Activated CD4-positive, alpha-beta memory T cell treated with anti-CD3 and anti-CD28 coated beads for 36 hours (primary cell): ENCODE data around the gene AOX1. TPM values are rescaled to one million over a fixed set of nuclear protein-coding genes. Genes with fewer than 3 reads are reported as not detected.
"Not testable (repeated sequence)": the region's sequence is repeated elsewhere in the genome, so short reads cannot be mapped to it uniquely, and the experiment has no call there.

Experiments
- CTCF ChIA-PET: fragments of 350-600 bp; sonication (Branson Sonifier 250); formaldehyde crosslinking; loops from one replicate; lab custom pipeline; 2021; ENCODE audit warnings: antibody characterized with exemption, inconsistent platforms; lab: Charles Lee
- POLR2A ChIA-PET: fragments of 350-600 bp; sonication (Branson Sonifier 250); formaldehyde crosslinking; loops from one replicate; lab custom pipeline; 2021; ENCODE audit warnings: antibody characterized with exemption; lab: Charles Lee
- DNase-seq: peaks from one replicate; pipeline ENCODE4 v3.0.0-alpha.2; 2020
- H3K27ac Mint-ChIP-seq: one replicate; pipeline ENCODE4 v1.8.0; 2021; ENCODE audit warnings: mixed read lengths
- H3K27me3 Mint-ChIP-seq: one replicate; pipeline ENCODE4 v1.8.0; 2021; ENCODE audit warnings: mixed read lengths
- H3K36me3 Mint-ChIP-seq: one replicate; pipeline ENCODE4 v1.8.0; 2021; ENCODE audit warnings: mixed read lengths
- H3K4me1 Mint-ChIP-seq: one replicate; pipeline ENCODE4 v1.8.0; 2021; ENCODE audit warnings: low read depth, mixed read lengths
- H3K4me3 Mint-ChIP-seq: one replicate; pipeline ENCODE4 v1.8.0; 2021; ENCODE audit warnings: mild to moderate bottlenecking, mixed read lengths
- H3K9me3 Mint-ChIP-seq: one replicate; pipeline ENCODE4 v1.8.0; 2021; ENCODE audit warnings: mixed read lengths
- intact Hi-C: fragments of 100-400 bp; cut with micrococcal nuclease; formaldehyde crosslinking; loops from one replicate; pipeline ENCODE4 v1.15.1; 2023
- total RNA-seq, 2 experiments: library from RNA; stranded (reverse); gene quantifications; one replicate each; pipeline ENCODE4 v1.2.3, GENCODE V29; 2021

Gene AOX1
- total RNA-seq, 2 experiments from 2014 or later, result 0.38 to 1.1 TPM

DNA sequence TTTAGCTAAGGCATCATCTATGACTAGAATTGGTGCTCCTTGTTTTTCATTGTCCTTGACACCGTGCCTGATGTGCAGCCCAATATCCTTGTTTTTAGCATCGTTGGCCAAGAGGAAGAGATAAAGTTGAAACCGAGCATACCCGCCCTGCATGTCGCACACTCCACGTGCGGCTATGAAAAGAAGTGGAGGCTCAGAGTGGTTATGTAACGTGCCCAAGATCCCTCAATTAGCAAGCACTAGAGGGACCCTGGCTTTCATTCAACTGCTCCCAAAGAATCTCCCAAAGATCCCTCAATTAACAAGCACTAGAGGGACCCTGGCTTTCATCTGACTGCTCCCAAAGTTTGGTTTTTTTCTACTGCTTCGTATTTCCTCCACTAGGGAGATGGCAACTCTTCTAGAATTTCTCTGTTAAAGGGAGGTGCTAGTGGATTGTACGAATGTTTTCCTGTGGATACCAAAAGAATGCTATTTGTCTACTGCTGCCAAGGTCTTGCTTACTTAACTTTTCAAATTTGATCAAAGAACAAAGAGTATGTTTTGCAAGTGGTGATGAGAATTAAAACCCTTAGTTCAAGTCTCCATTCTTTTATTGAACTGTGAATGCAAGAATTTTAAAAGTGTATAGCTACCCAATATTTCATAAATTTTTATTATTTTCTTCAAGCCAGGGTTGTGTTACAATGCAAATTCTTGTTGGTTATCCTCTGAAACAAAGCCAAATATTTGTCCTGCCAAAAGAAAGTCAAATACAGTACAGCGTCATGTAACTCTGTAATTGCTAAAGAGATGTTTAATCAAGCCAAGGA, 92.1 kb downstream of the AOX1 start:
- intact Hi-C loops, result no loop called here
- Mint-ChIP-seq H3K36me3 (no peaks in the 10 kb centered on the region), H3K27ac (no peak overlapping the region), H3K27me3 (peaks cover 3% of the 10 kb centered on the region), H3K4me1 (peaks cover 7% of the 10 kb centered on the region), H3K4me3 (no peak overlapping the region), H3K9me3 (no peaks in the 10 kb centered on the region)
- ChIA-PET POLR2A (no interaction called here), CTCF (no interaction called here)
- no peak for DNase-seq

DNA sequence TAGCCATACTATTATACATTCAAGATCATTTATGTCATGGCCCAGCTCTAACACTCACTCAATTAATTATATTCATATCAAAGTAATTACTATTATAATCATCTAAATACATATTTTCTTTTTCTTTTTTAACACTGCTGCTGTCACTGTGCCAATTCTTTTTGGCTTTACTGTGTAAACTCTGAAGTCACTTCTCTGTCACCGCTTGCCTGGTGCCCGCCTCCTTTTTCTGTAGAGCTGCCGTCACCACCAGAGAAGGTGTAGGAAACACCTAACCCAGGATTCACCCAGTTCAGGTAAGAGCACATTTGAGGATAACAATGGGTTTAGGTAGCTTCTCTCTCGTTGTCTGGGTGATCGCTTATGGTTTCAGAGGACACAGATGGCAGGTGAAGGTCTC, 93.3 kb downstream of the AOX1 start:
- Mint-ChIP-seq H3K27me3 (peaks cover 3% of the 10 kb centered on the region), H3K4me3 (no peak overlapping the region), H3K4me1 (no peaks in the 10 kb centered on the region), H3K9me3 (no peaks in the 10 kb centered on the region), H3K36me3 (no peaks in the 10 kb centered on the region), H3K27ac (no peak overlapping the region)
- ChIA-PET CTCF (no interaction called here), POLR2A (no interaction called here)
- intact Hi-C loops, result no loop called here
- DNase-seq, result no peak

DNA sequence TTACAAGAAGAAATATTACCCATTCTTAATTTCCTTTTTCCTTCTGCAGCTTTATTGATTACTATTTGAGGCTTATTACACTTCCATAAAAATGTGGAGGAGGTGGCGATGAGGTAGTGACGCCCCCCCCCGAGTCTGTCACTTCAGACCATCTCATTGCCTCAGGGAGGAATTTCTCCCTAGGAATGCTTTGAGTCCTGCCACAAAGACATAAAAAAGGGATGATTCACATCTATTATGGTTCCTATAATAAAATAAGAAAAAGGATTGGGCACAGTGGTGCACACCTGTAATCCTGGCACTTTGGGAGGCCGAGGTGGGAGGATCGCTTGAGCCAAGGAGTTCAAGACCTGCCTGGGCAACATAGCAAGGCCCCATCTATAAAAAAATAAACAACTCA, 93.7 kb downstream of the AOX1 start:
- no peak overlapping the region for H3K27ac Mint-ChIP-seq
- intact Hi-C loops, result no loop called here
- H3K36me3 Mint-ChIP-seq, result no peaks in the 10 kb centered on the region
- DNase-seq, result no peak
- no peaks in the 10 kb centered on the region for H3K9me3 Mint-ChIP-seq
- H3K4me1 Mint-ChIP-seq, result no peaks in the 10 kb centered on the region
- no peak overlapping the region for H3K4me3 Mint-ChIP-seq
- H3K27me3 Mint-ChIP-seq, result peaks cover 3% of the 10 kb centered on the region
- CTCF ChIA-PET, result no interaction called here
- POLR2A ChIA-PET, result no interaction called here

DNA sequence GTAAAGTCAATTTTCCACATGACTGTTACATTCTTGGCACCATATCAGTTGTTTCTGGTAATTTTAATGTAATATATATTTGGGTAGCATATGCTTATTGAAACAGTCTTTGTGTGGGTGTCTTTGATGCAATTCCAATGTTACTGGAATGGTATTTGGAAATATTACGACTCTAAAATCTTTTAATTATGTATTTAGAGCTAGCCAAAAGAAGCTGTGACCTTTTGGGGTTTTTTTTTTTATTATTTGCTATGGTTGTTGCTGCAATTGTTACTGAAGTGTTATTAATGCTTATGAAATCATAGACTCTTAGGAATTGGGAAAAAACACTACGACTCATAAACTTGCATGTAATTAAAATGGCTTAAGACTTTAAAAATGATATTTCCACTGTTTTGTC, 95.9 kb downstream of the AOX1 start:
- Mint-ChIP-seq H3K36me3 (no peaks in the 10 kb centered on the region), H3K27ac (no peak overlapping the region), H3K27me3 (peaks cover 6% of the 10 kb centered on the region), H3K4me1 (no peaks in the 10 kb centered on the region), H3K9me3 (no peaks in the 10 kb centered on the region), H3K4me3 (no peak overlapping the region)
- CTCF ChIA-PET, result no interaction called here
- DNase-seq, result no peak
- POLR2A ChIA-PET, result no interaction called here
- intact Hi-C loops, result no loop called here

DNA sequence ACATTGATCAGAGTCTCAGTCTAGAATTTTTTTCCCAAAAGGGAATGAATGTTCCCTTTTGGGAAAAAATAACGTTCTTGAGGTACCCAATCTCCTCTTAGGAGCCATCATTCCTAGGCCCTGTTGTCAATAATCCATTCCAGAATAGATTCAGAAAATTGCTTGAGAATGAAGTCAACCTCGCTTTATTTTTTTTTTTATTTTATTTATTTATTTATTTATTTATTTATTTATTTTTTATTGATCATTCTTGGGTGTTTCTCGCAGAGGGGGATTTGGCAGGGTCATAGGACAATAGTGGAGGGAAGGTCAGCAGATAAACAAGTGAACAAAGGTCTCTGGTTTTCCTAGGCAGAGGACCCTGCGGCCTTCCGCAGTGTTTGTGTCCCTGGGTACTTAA, 96.6 kb downstream of the AOX1 start:
- H3K9me3 Mint-ChIP-seq, H3K4me3 Mint-ChIP-seq, CTCF ChIA-PET, H3K27me3 Mint-ChIP-seq, H3K27ac Mint-ChIP-seq, H3K4me1 Mint-ChIP-seq, H3K36me3 Mint-ChIP-seq, DNase-seq, intact Hi-C loops, POLR2A ChIA-PET: not testable (repeated sequence)

DNA sequence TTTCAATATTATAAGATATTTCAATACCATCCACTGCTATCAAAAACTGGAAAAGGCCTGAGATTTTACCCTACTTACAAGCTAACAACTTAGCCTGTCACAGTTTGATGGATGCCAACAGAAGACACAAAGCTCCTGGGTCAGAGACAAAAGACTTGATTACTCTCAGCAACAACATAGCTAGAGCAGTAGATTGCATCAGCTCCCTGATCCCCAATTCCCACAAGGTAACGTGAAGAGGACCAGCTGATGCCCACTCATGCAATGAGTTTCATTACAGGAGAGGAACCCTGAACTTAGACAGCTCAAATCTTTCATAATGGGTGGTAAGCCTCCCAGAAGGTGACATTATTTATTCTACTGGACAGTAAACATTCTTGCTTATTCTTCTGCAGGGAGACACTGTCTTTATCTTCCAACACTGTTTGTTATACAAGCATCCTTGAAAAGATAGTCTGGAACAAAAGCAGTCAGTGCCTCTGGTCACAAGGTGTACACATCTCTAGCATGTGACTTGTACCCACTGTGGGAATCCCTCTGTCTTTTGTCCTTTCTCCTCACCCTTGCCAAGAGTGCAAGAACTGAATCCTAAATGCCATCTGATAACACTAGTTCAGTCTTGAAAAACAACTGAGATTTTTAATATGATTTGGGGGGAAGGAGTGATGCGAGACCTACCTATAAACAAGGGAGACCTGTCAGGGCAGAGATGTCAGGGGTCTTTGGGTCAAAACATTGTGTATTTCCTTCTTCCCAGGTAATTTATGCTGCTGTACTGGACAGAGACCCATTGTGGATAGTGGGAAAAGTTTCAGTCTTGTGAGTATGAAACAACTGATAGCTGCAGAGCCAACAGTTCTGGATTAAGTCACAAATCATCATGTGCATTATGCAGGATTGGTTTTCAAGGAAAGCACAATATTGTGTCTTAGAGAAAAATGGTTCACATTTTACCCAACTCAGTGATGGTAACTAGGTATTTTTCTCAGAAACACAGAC, 102.4 kb downstream of the AOX1 start:
- no peaks in the 10 kb centered on the region for H3K9me3 Mint-ChIP-seq
- no peak overlapping the region for H3K27ac Mint-ChIP-seq
- POLR2A ChIA-PET, result no interaction called here
- intact Hi-C loops, result loop anchor here (1.0 kb wide), 1 partner anchor 25 kb away; no protein-coding TSS in a partner anchor
- H3K36me3 Mint-ChIP-seq, result no peaks in the 10 kb centered on the region
- no peak overlapping the region for H3K4me3 Mint-ChIP-seq
- DNase-seq, result no peak
- CTCF ChIA-PET, result no interaction called here
- H3K4me1 Mint-ChIP-seq, result peaks cover 5% of the 10 kb centered on the region
- peaks cover 8% of the 10 kb centered on the region for H3K27me3 Mint-ChIP-seq

DNA sequence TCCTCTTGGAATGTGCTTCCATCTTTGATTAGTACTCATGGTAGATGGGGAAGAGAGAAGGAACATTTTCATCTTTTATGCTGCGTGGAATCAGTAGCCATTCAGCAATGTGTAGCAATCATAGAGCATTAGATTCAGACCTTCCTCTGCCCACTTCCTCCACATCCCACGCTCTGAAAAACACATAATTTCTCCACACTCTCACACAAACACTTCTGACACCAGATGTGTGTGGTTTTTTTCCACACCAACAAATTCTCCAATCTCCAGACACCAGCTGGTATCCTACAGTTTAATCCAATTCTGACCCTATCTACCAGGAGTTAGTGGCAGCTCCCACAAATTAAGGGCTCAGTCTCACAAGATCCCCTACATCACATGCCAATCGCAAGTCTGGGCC, 103.3 kb downstream of the AOX1 start:
- ChIA-PET CTCF (no interaction called here), POLR2A (no interaction called here)
- no peak overlapping the region for H3K4me3 Mint-ChIP-seq
- no peaks in the 10 kb centered on the region for H3K36me3 Mint-ChIP-seq
- H3K27ac Mint-ChIP-seq, result no peak overlapping the region
- no peaks in the 10 kb centered on the region for H3K9me3 Mint-ChIP-seq
- intact Hi-C loops, result no loop called here
- peaks cover 8% of the 10 kb centered on the region for H3K27me3 Mint-ChIP-seq
- peaks cover 5% of the 10 kb centered on the region for H3K4me1 Mint-ChIP-seq
- DNase-seq, result no peak

DNA sequence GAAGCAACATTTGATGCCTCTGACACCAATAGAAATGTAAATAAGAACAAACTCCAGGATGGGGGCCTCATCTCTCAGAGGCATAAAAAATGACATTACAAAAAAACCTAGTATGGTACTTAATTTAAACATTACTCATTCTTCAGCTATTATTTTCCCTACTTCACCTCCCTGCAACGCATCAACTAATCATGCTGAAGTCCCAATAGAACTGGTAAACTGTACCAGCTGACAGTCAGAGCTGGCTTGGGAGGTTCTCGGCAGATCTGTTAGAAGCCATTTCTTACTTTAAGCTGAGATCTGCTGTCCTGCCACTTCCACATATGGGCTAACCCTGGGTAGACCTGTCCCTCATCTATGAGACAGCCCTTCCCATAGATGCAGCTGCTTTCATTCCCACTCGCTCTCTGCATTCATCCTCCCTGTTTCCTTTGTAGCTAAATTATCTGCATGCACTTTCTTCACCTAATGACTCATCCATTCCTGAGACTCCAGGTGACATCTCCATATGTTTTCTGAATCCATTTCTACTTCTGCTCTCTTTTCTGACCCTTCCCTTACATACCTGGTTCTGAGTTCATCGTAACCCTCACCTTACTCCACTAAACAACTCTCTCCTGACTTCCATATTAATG, 108.1 kb downstream of the AOX1 start:
- Mint-ChIP-seq H3K4me3 (no peak overlapping the region), H3K36me3 (no peaks in the 10 kb centered on the region), H3K4me1 (peaks cover 5% of the 10 kb centered on the region), H3K27me3 (peaks cover under 1% of the 10 kb centered on the region), H3K27ac (no peak overlapping the region), H3K9me3 (no peaks in the 10 kb centered on the region)
- POLR2A ChIA-PET, result no interaction called here
- intact Hi-C loops, result no loop called here
- CTCF ChIA-PET, result interaction anchor here (1.1 kb wide), 1 partner anchor 19 kb away, joined by 3 read pairs; no protein-coding TSS in a partner anchor
- no peak for DNase-seq

DNA sequence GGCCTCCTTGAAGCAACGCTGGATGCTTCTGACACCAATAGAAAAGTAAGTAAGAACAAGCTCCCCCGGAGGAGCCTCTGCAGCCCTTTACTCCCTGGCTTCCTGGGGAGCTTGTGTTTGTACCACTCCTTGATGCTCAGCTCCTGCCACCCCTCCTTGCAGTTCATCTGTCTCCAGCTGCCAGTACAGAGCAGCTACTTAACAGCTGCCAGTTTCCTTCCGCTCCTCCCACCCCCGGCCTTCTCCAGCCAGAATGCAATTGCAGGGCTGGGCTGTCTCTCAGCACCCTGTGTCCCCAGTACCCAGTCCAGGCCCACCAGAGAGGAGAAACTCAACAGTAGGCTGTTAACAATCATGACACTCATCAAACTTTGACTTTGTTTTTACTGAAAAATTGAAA, 109.4 kb downstream of the AOX1 start:
- H3K4me1 Mint-ChIP-seq, result peaks cover 11% of the 10 kb centered on the region
- H3K27ac Mint-ChIP-seq, result no peak overlapping the region
- intact Hi-C loops, result no loop called here
- H3K36me3 Mint-ChIP-seq, result no peaks in the 10 kb centered on the region
- CTCF ChIA-PET, result no interaction called here
- peaks cover 1% of the 10 kb centered on the region for H3K27me3 Mint-ChIP-seq
- no peaks in the 10 kb centered on the region for H3K9me3 Mint-ChIP-seq
- POLR2A ChIA-PET, result no interaction called here
- no peak overlapping the region for H3K4me3 Mint-ChIP-seq
- no peak for DNase-seq

DNA sequence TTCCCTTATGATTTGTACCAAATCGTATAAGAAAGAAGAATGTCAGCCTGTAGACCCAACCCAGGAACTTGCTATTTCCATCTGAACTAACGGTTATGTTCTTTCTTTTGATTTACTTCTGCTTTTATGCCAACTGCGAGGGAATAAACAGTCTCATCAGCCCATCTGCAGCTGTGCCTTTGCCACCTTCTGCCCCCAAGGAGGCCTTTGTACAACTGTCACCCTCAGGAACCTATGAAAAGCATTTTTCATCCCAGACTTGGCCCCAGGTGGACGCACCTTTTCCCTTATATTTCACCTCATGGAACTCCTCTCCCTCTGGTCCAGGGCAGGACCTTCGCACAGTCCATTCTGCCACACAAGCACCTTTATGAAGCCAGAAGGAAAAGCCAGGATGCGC, 109.8 kb downstream of the AOX1 start:
- Mint-ChIP-seq H3K9me3 (no peaks in the 10 kb centered on the region), H3K27ac (no peak overlapping the region), H3K36me3 (no peaks in the 10 kb centered on the region), H3K4me1 (peaks cover 12% of the 10 kb centered on the region), H3K27me3 (peaks cover 2% of the 10 kb centered on the region), H3K4me3 (no peak overlapping the region)
- ChIA-PET POLR2A (no interaction called here), CTCF (no interaction called here)
- DNase-seq, result no peak
- intact Hi-C loops, result no loop called here

DNA sequence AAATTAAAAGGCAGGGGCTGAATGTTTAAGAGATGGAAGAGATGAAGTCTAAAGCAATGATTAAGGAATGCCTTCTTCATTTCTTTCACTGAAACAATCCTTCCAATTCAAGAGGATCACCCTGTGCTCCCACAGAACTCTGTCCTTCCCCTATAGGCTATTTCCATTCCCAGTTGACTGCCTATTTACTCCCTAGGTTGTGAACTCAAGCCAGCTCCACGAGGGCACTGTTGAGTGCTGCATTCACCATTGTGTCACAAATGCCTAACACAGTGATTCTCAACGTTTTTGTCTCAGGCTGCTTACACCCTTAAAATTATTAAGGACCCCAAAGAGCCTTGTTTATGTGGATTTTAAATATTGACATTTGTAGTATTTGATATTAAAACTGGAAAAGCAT, 112.4 kb downstream of the AOX1 start:
- POLR2A ChIA-PET, result no interaction called here
- CTCF ChIA-PET, result no interaction called here
- H3K9me3 Mint-ChIP-seq, result no peaks in the 10 kb centered on the region
- intact Hi-C loops, result no loop called here
- H3K27me3 Mint-ChIP-seq, result peaks cover 4% of the 10 kb centered on the region
- H3K4me3 Mint-ChIP-seq, result no peak overlapping the region
- no peaks in the 10 kb centered on the region for H3K36me3 Mint-ChIP-seq
- H3K4me1 Mint-ChIP-seq, result peaks cover 31% of the 10 kb centered on the region
- DNase-seq, result no peak
- H3K27ac Mint-ChIP-seq, result no peak overlapping the region

DNA sequence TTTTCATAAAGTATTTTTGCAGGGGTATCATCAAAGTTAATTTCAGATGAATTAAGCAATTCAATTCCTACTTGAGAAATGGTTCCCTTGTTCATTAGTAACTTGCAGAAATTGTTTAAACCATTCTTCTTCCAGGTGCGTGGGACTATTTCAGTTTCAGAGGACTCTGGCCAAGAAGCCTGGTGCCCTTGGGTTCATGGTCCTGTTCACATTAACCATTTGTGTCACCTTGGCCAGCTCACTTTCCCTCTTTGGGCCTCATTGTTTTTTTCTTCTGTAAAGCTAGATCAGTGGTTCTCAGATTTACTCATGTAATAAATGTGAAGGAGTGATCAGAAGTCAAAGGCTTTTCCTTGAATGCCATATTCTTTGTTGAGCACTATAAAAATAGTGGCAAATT, 113.5 kb downstream of the AOX1 start:
- intact Hi-C loops, result no loop called here
- DNase-seq, result no peak
- Mint-ChIP-seq H3K9me3 (no peaks in the 10 kb centered on the region), H3K27me3 (peaks cover 4% of the 10 kb centered on the region), H3K36me3 (no peaks in the 10 kb centered on the region), H3K27ac (no peak overlapping the region), H3K4me3 (no peak overlapping the region), H3K4me1 (peaks cover 39% of the 10 kb centered on the region)
- POLR2A ChIA-PET, result interaction anchor here (0.6 kb wide), 1 partner anchor 456 kb away, joined by 4 read pairs; no protein-coding TSS in a partner anchor
- CTCF ChIA-PET, result interaction anchor here (0.6 to 1.8 kb wide), 4 partner anchors 14 to 362 kb away, joined by 3 to 7 read pairs (median 4); no protein-coding TSS in a partner anchor
